ENCODE measurements around the gene IFNK.

Gene IFNK

DNA sequence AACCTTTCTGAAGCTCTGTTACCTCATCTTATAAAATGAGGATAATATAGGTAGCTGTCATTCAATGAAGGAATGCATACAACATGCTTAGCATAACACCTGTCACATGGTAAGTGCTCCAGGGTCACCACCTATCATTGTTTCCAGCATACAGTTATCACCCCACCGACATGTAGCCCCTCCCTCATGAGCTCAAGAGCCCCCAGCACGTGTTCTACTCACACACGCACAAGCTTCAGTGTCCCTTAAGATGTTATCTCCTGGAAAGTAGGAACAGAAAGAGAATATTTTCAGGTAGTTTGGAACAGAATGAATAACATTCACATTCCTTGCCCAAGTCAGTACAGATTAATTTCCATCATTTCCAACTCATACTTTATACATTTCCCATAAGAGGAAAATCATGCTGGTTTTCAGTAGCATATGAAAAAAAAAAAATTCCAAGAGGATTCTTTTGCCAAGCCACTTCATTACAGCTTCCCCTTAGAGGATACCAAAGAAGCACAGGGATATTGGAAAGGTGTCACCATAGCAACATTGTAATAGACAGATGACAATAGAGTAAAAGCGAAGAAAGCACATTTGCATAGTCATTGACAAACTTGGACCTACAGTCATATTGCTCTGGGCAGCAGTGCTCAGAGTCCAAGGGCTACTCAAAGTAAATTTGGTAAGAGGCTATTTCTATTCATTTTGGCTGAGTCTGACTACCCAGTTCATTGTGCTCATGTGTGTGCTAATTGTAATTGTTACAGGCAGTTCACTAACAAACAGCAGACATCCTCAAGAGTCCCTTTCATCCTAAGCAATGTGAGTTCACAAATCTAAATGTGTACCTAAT is 7.0 kb downstream of the IFNK start:
- no peaks in the 10 kb centered on the region for H3K9me3 ChIP-seq (ENCODE audit: control insufficient read depth, insufficient read depth, low read length)
- H3K4me3 ChIP-seq (ENCODE audit: low read depth, low read length): no peak overlapping the region
- no peaks in the 10 kb centered on the region for H3K27me3 ChIP-seq (ENCODE audit: control insufficient read depth, insufficient read depth, low read length)
- no peak overlapping the region for H3K9ac ChIP-seq (ENCODE audit: low read depth, low read length)
- no peaks in the 10 kb centered on the region for H3K36me3 ChIP-seq (ENCODE audit: control insufficient read depth, insufficient read depth, low read length)
- peaks cover 9% of the 10 kb centered on the region for H3K4me1 ChIP-seq (ENCODE audit: control insufficient read depth, insufficient read depth, low read length)

DNA sequence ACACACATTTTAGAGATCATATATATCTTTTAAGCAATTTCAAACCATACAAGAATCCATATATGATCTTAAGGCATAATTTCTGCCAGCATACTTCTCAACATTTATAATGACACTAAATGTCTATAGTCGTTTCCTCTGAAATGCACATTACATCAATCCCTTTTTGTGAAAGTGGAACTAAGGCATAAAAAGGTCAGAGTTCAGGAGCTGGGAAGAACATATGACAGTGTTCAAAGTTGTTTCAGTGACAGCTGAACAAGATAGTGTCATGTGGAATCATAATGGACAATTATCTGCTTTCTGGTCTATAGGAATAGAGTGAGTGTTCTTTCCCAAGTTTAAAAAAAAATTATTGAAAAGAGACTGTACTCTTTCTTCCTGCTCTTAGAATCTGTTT is 8.0 kb downstream of the IFNK start:
- Histone ChIP-seq H3K4me3 (ENCODE audit: low read depth, low read length) (no peak overlapping the region), H3K9me3 (ENCODE audit: control insufficient read depth, insufficient read depth, low read length) (no peaks in the 10 kb centered on the region), H3K4me1 (ENCODE audit: control insufficient read depth, insufficient read depth, low read length) (peaks cover 9% of the 10 kb centered on the region), H3K36me3 (ENCODE audit: control insufficient read depth, insufficient read depth, low read length) (no peaks in the 10 kb centered on the region), H3K27me3 (ENCODE audit: control insufficient read depth, insufficient read depth, low read length) (no peaks in the 10 kb centered on the region), H3K9ac (ENCODE audit: low read depth, low read length) (no peak overlapping the region)

DNA sequence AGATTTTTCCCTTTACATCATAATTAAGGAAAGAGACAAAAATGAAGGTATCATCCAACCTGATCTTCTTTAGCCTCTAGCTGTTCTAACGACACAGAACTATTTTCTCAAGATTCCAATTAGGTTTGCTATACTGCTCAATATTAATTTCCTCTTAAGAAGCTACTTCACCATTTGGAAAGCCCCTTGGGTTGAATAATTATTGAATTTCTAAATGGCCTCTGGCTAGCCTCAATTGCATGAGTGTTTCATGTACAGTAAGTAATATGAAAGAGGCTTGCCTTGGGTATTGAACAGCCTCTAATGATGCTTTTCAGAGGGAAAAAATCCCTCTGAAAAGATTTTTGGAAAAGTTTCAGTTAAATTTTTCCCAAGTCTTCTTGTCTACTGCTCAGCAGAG is 9.2 kb downstream of the IFNK start:
- H3K9ac ChIP-seq (ENCODE audit: low read depth, low read length): no peak overlapping the region
- no peaks in the 10 kb centered on the region for H3K27me3 ChIP-seq (ENCODE audit: control insufficient read depth, insufficient read depth, low read length)
- peaks cover 3% of the 10 kb centered on the region for H3K4me1 ChIP-seq (ENCODE audit: control insufficient read depth, insufficient read depth, low read length)
- no peak overlapping the region for H3K4me3 ChIP-seq (ENCODE audit: low read depth, low read length)
- H3K36me3 ChIP-seq (ENCODE audit: control insufficient read depth, insufficient read depth, low read length): no peaks in the 10 kb centered on the region
- no peaks in the 10 kb centered on the region for H3K9me3 ChIP-seq (ENCODE audit: control insufficient read depth, insufficient read depth, low read length)

DNA sequence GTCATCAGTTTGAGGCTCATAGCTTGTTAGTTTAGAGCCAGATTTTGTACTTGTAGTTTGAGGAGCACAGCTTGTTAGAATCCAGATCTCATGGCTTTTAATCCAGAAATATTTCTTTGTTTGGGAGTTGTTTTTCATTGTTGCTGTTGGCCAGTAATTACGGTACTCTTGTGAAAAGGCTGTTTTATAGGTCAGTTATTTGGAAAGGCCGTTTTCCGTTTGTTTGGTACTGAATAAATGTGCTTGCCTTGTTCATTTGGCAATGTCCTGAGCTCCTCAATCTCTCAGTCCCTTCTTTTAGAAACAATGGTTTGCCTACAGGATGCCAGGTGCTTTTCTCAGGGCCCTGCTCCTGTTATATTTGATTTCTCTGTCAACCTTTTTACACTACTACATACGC is 10.0 kb downstream of the IFNK start:
- Histone ChIP-seq H3K9me3 (ENCODE audit: control insufficient read depth, insufficient read depth, low read length) (no peaks in the 10 kb centered on the region), H3K36me3 (ENCODE audit: control insufficient read depth, insufficient read depth, low read length) (no peaks in the 10 kb centered on the region), H3K4me3 (ENCODE audit: low read depth, low read length) (no peak overlapping the region), H3K9ac (ENCODE audit: low read depth, low read length) (no peak overlapping the region), H3K27me3 (ENCODE audit: control insufficient read depth, insufficient read depth, low read length) (no peaks in the 10 kb centered on the region), H3K4me1 (ENCODE audit: control insufficient read depth, insufficient read depth, low read length) (peaks cover 3% of the 10 kb centered on the region)

DNA sequence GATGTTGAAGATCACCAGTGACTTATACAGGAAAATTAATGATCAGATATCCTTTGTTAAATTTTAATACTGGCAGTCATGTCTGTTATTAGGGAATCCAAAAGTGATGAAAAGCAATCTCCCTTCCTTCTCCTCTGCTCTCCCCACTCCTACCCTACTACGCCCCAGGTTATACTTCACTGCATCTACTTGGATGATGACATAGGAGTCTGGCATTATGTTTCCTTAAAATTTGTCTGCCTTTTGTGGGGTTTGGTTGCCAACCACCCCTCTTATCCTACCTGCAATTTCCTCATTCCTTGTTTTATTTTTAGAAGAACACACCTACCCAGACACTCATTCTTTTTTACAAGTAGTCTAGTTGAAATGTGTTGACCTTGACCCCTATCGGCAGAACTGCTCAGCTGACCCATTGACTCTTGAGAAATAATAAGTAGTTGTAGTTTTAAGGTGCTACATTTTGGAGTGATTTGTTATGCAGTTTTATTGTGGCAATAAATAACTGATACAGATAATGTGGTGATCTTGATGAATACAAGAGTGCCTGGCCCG is 10.6 kb downstream of the IFNK start:
- H3K4me3 ChIP-seq (ENCODE audit: low read depth, low read length): no peak overlapping the region
- H3K9ac ChIP-seq (ENCODE audit: low read depth, low read length): no peak overlapping the region
- H3K9me3 ChIP-seq (ENCODE audit: control insufficient read depth, insufficient read depth, low read length): no peaks in the 10 kb centered on the region
- no peaks in the 10 kb centered on the region for H3K27me3 ChIP-seq (ENCODE audit: control insufficient read depth, insufficient read depth, low read length)
- peaks cover 3% of the 10 kb centered on the region for H3K4me1 ChIP-seq (ENCODE audit: control insufficient read depth, insufficient read depth, low read length)
- H3K36me3 ChIP-seq (ENCODE audit: control insufficient read depth, insufficient read depth, low read length): no peaks in the 10 kb centered on the region

DNA sequence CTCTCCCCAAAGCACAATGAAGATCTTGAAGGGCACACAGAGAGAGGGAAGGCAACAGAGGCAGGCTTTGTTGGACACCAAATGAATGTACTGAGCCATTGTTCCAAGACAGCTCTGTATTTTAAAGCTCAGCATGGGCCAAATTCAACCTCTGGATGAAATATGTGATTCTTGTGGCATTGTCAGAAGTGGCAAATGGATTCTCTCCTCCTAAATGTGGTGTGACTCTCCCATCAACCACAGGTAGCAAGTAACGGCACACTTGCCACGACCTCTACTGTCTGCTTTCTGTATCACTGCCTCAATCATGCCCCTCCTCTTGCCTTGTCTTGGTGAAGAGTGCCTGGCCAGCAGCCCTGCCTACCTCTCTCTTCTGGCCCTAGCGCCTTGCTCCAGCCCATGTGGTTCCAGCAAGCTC is 11.6 kb downstream of the IFNK start:
- Histone ChIP-seq H3K4me3 (ENCODE audit: low read depth, low read length) (no peak overlapping the region), H3K27me3 (ENCODE audit: control insufficient read depth, insufficient read depth, low read length) (no peaks in the 10 kb centered on the region), H3K4me1 (ENCODE audit: control insufficient read depth, insufficient read depth, low read length) (no peaks in the 10 kb centered on the region), H3K9me3 (ENCODE audit: control insufficient read depth, insufficient read depth, low read length) (no peaks in the 10 kb centered on the region), H3K9ac (ENCODE audit: low read depth, low read length) (no peak overlapping the region), H3K36me3 (ENCODE audit: control insufficient read depth, insufficient read depth, low read length) (no peaks in the 10 kb centered on the region)

DNA sequence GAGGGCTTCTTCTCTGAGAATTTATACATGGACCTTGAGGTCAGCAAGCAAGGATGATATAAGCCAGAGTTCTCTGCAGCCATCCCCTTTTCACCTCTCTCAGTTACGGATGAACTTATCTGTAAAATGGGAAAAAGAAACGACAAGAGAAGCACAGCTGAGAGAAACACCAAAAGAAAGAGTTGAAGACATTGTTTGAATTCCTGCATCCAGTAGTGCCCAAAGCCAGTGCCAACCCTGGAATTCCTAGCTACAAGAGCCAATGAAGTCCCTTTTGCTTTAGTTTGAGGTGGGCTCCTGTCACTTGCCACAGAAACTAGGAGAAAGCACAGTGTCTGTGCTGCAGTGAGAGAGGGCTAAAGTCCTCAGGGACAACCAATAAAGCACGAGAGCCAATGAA is 12.1 kb downstream of the IFNK start:
- no peaks in the 10 kb centered on the region for H3K27me3 ChIP-seq (ENCODE audit: control insufficient read depth, insufficient read depth, low read length)
- H3K4me1 ChIP-seq (ENCODE audit: control insufficient read depth, insufficient read depth, low read length): no peaks in the 10 kb centered on the region
- H3K9ac ChIP-seq (ENCODE audit: low read depth, low read length): no peak overlapping the region
- no peaks in the 10 kb centered on the region for H3K9me3 ChIP-seq (ENCODE audit: control insufficient read depth, insufficient read depth, low read length)
- H3K4me3 ChIP-seq (ENCODE audit: low read depth, low read length): no peak overlapping the region
- no peaks in the 10 kb centered on the region for H3K36me3 ChIP-seq (ENCODE audit: control insufficient read depth, insufficient read depth, low read length)

DNA sequence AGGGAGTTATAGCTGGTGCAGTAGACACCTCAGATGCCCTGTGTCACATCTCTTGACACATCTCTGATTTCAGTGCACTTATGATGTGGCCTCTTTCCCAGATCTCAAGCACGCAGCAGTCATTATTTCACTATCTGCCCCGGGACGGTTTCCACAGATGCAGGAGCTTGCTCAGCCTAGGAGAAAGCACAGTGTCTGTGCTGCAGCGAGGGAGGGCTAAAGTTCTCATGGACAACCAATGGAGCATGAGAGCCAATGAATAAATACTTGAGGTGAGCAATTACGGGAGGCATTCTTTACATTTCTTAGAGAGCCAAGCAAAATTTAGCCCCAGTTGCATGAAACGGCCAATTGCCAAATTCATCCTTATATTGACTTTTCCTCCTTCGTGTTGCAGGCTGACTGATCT is 12.9 kb downstream of the IFNK start:
- Histone ChIP-seq H3K9ac (ENCODE audit: low read depth, low read length) (no peak overlapping the region), H3K9me3 (ENCODE audit: control insufficient read depth, insufficient read depth, low read length) (no peaks in the 10 kb centered on the region), H3K4me1 (ENCODE audit: control insufficient read depth, insufficient read depth, low read length) (no peaks in the 10 kb centered on the region), H3K36me3 (ENCODE audit: control insufficient read depth, insufficient read depth, low read length) (no peaks in the 10 kb centered on the region), H3K4me3 (ENCODE audit: low read depth, low read length) (no peak overlapping the region), H3K27me3 (ENCODE audit: control insufficient read depth, insufficient read depth, low read length) (no peaks in the 10 kb centered on the region)

DNA sequence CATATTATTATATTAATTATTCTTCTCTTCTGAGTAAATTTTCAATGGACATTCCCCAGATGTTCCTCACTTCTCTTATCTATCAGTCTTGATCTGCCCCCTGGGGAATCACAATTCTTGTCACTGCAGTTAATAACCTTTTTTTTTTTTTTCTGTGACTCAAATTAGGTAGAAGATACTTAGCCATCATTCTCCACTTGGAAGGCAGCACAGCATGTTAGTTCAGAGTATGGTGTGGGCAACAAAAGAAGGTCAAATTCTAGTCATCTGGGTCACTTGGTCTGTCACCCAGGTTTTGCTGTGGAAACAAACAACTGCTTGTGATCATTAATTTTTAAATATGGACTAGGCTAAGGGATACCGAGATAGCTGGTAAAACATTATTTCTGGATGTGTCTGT is 13.7 kb downstream of the IFNK start:
- no peaks in the 10 kb centered on the region for H3K36me3 ChIP-seq (ENCODE audit: control insufficient read depth, insufficient read depth, low read length)
- H3K9me3 ChIP-seq (ENCODE audit: control insufficient read depth, insufficient read depth, low read length): no peaks in the 10 kb centered on the region
- no peak overlapping the region for H3K9ac ChIP-seq (ENCODE audit: low read depth, low read length)
- no peak overlapping the region for H3K4me3 ChIP-seq (ENCODE audit: low read depth, low read length)
- H3K27me3 ChIP-seq (ENCODE audit: control insufficient read depth, insufficient read depth, low read length): no peaks in the 10 kb centered on the region
- H3K4me1 ChIP-seq (ENCODE audit: control insufficient read depth, insufficient read depth, low read length): no peaks in the 10 kb centered on the region

DNA sequence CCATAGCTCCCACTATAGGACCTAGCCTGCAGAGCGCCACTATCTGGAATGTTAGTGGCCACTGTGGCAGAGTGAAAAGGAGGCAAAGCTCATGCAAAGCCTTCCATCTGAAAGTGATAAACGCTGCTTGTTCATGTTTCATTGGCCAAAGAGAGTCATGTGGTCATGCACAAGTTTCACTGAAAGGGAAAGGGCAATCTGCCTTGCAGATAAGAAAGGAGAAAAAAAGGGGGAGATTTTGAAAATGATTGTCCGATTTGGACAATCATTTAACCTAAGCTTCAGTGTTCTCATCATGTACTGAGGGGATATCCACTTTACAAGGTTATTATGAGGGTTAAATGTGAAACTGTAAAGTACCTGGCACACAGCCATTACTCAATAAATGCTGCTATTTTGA is 14.6 kb downstream of the IFNK start:
- Histone ChIP-seq H3K9me3 (ENCODE audit: control insufficient read depth, insufficient read depth, low read length) (no peaks in the 10 kb centered on the region), H3K27me3 (ENCODE audit: control insufficient read depth, insufficient read depth, low read length) (no peaks in the 10 kb centered on the region), H3K4me1 (ENCODE audit: control insufficient read depth, insufficient read depth, low read length) (no peaks in the 10 kb centered on the region), H3K36me3 (ENCODE audit: control insufficient read depth, insufficient read depth, low read length) (no peaks in the 10 kb centered on the region), H3K4me3 (ENCODE audit: low read depth, low read length) (no peak overlapping the region), H3K9ac (ENCODE audit: low read depth, low read length) (no peak overlapping the region)

DNA sequence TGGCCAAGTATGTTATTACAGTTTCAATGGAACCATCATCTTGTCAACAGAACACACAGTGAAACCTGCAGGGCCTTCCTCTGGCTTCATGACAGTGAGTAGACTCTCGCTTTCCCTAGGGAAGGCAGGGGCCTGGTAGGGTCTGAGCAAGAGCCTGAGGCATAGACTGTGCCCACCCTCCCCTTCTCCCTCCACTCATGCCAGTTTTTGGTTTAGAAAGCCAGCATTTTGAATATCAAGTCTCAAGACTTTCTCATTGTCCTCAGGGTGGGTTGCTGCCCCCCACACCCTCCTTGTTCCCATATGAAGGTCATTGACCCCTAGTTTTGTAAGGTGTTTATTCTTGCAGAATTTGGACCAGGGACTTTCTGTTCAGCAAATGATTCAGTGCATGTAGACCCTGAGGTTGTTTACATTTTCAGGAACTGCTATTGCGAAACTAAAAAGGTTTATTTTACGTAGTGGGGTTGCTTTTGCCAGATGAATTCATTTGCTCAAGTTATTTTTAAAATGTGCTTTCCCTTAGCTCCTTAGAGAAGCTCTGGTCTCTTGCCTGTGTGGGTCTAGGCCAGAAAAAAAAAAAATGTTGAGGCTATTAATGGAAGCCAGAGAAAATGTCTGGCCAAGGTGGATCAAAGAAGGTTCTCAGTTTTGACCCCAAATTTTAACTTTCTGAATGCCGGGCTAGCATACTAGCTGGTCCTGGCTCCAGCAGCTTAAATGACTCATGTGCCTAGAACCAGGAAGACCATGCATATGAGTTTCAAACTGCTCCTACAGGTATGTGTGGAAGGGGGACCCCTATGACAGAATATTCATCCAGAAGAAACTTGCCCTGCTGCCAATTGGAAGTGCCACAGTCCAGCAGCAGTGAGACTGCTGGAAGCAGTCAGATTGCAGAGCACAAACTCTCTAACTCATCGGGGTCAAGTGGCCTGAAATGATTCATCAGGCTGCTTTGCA is 15.7 kb downstream of the IFNK start:
- H3K9ac ChIP-seq (ENCODE audit: low read depth, low read length): no peak overlapping the region
- H3K4me3 ChIP-seq (ENCODE audit: low read depth, low read length): no peak overlapping the region
- H3K4me1 ChIP-seq (ENCODE audit: control insufficient read depth, insufficient read depth, low read length): no peaks in the 10 kb centered on the region
- H3K9me3 ChIP-seq (ENCODE audit: control insufficient read depth, insufficient read depth, low read length): no peaks in the 10 kb centered on the region
- no peaks in the 10 kb centered on the region for H3K36me3 ChIP-seq (ENCODE audit: control insufficient read depth, insufficient read depth, low read length)
- no peaks in the 10 kb centered on the region for H3K27me3 ChIP-seq (ENCODE audit: control insufficient read depth, insufficient read depth, low read length)

Measured in iPS-15b (cell line).